HG03064 (cell line): Measurements from ENCODE around the gene DCTN3.

Source experiments
- ATAC-seq: cut with Tn5 transposase; IDR thresholded peaks from one replicate; pipeline ENCODE4 v1.9.1; 2021; ENCODE audit warnings: low read depth; ENCODE audit not compliant: unreplicated experiment

The DCTN3 gene

DNA sequence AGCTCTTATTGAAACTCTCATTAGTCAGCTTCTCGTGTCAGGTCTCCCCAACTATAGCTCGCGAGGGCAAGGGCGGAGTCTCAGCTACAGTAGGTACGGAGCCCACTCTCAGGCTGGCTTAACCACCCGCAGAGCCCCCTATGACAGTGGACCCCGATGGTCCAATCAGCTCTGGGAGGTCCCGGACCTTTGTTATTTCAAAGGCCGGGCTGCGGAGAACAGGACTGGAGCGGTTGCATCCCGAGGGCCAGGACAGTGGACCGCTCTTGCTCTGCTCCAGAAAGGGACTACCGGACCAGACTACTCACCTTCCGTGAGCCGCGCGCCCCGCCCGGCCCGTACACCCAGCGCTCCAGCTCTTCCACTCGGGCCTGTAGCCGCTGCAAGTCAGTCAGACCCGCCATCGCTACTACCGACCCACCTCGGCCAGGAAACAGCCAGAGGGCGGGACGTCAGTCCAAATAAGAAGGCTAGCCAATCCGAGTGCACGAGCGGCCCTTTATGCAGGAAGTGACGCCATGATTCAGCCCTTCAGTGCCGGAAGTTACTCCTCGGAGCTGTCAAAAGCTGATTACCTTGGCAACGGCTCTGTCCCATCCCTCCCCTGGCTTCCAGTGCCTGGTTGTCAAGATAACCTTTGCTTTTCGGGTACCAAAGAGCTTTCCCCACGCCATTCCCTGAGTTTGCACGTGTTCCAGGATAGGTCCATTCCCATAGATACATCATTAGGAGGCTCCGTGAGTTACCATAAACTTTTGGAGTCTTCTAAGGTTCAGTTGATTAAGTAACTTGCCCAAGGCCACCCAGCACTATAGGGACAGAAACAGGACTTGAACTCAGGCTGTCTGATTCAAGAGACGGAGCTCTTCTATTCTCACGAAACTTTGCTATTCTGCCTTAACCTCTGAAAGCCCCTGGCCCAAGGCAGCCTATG, at the start of gene DCTN3:
TSS of gene DCTN3 (minus strand) at position 435 of the 934 bp plus-strand sequence. CDS start at position 404, 31 bp downstream.
- peak; percentile 91 for ATAC-seq

DNA sequence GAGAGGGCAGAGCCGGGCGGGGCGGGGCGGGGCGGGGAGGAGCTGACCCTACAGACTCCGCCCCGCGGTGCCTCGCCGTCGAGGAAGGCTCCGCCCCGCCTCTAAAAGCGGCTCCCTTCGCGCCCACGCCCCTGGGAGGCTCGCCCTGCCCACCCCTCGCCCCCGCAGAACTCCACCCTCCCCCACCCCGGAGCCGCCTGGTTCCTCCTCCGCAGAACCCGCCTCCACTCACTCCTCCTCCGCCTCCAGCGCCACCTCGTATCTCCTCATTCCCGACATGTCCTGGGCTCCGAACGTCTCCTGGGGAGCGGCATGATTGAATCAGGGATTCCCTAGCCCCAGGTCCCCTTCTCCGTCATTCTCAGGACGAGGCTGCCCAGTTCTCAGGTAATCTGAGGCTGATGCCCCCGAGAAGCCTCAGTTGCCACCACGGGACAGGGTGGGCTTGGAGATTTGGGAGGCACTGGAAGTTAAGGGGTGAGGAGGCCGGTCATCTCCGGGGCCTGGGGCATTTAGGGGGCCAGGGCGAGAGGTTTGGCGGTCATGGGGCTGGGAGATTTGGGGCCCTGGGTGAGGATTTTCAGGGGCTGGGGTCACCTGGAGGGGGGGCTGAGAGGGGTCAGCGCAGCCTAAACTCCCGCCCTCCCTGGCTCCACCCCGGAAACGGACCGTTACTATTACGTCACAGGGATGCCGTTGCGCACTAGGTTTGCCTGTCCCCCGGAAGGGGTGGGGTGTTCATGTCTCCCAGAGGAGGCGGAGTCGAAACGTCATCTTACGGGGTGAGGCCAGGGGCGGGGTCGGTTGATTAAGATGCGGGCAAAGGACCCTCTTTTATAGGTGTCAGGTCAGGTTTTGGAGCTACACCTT, 45.3 kb upstream of the DCTN3 start:
- ATAC-seq: no peak

DNA sequence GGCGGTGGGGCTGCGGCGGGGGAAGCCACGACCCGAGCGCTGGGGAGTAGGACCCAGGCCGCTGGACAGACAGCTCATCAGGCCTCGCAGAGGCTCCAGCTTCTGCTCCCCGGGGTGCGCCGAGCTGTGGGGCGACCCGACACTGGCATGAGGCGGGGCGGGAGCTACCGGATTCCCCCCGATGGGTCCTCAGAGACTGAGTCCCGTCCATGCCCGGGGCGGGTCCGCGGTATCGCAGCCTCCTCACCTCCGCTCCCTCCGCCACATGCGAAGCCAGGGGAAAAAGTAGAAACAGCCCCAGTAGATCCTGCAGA, 44.7 kb upstream of the DCTN3 start:
- ATAC-seq: no peak

GRCh38 chr9:34664281-34665066, 44.2 kb upstream of the DCTN3 start:
- ATAC-seq: peak; percentile 61

- no peak for ATAC-seq
Observed at GRCh38 chr9:34663303-34663605, 43.0 kb upstream of the DCTN3 start.

DNA sequence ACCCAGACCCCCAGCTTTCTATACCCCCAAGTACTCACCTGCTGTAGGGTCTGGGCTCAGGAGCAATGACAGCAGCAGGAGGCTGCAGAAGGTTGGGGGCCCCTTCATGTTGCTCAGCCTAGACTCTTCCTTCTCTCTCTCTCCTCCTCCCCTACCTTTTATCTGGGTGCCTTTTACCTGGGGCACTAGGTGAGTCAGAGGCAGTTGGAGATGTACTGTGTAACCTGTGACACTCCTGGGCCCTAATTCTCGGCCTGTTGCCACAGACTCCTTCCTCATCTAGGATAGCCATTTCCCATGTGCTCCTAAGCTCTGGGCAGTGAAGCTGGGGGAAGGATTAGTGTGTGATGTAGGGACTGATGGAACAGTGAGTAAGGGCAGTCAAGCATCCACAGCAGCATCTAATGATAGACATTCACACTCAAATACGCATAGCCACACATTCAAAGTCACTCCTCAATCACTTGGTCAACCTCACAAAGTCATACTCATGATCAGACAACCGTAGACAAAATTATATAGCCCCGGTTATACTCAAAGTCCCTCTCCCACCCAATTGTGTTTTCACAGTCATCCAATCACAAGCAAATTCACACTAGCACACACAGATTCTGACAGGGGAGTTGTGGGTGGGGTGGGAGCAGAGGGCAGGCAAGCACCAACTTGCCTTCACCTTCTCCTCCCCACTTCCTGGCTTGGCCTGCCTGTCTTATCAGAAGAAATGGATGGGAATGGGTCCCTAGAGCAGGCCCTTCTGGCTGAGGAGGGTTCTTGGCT, 42.4 kb upstream of the DCTN3 start, which contains the start of gene CCL27:
TSS of gene CCL27 (minus strand) at position 132 of the 777 bp plus-strand sequence. CDS start at position 108, 24 bp downstream.
- no peak for ATAC-seq

DNA sequence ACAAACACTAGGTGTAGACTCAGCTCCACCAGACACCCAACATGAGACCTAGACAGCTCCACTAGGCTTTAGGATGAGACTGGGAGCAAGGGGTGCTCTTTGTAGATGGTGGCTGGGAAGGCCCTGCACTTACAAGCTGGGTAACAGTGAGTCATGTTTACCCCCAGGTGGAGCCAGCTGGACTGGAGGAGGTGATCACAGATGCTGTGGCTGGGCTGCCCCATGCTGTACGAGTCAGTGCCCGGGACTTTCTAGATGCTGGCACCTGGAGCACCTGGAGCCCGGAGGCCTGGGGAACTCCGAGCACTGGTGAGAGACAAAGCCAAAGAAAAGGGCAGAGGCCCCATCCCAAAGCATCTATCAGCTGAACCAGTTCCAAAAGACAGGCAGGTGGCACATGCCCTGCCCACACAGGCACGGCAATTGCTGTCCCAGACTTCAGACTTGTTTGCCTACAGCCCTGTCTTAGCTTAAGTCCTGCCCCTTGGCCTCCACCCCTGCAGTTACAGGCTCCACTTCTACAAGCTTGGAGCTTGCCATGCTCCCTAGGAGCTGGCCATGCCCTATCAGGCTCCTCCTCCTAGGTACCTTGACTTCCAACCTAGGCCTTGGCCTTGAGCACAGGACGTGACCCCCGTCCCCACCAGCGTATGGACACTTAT, 39.4 kb upstream of the DCTN3 start:
- no peak for ATAC-seq

DNA sequence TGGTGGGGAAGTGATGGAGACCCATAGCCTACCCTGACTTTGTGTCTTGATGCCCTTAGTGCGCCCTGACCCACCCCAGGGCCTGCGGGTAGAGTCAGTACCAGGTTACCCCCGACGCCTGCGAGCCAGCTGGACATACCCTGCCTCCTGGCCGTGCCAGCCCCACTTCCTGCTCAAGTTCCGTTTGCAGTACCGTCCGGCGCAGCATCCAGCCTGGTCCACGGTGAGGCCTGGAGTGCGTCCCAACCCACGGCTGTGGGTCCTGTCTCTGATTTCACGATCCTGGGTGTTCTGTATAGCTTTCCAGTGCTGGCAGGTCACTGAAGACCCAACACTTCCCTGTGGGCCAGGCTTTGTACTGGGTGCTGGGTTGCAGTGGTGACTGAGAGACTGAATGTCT, 38.2 kb upstream of the DCTN3 start:
- ATAC-seq: no peak

DNA sequence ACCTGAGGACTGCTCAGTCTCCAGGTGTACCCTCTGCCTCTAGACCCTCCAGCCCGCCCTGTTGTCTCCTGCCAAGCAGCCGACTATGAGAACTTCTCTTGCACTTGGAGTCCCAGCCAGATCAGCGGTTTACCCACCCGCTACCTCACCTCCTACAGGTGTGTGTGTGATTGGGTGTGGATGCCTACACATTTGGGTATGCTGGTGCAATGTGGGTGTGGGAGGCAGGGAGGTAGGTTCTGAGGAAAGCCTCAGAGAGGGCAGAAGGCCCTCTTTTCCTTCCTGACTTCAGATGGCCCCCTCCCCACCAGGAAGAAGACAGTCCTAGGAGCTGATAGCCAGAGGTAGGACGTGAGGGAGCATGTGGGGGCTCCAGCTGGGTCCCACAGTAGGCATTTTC, 36.7 kb upstream of the DCTN3 start:
- ATAC-seq: no peak

GRCh38 chr9:34655394-34655793, 35.1 kb upstream of the DCTN3 start:
- no peak for ATAC-seq

DNA sequence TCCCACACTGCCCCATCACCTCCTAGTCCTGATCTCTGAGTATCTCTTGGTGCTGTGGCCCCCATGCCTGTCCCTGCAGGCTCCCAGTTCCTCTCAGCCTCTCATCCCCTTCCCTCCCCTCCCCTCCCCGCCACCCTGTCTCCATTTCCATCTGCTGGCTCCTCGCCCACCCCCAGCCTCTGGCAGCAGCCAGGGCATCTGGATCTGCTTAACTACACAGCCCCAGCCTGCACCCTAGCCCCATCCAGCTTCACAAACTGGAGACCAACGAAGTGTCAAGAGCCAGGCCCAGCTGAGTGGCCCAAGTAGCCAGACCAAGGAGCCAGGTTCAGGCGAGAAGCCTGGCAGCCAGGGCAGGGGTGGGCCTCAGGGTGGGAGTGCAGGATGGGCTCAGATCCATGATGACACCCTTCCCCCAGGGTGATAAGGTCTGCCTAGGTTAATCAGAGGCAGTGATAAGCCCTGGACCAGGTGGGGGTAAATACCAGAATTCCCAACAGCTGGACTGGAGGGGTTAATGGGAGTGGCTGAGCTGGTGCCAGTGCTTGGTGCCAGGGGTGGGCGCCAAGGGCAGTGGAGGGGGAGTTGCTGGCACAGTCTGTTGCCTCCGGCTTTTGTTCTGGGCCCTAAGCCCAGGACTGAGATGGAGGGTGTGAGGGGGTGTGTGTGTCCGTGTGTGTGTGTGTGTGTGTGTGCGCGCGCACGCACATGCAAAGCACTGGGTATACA, 34.2 kb upstream of the DCTN3 start:
- ATAC-seq: no peak

DNA sequence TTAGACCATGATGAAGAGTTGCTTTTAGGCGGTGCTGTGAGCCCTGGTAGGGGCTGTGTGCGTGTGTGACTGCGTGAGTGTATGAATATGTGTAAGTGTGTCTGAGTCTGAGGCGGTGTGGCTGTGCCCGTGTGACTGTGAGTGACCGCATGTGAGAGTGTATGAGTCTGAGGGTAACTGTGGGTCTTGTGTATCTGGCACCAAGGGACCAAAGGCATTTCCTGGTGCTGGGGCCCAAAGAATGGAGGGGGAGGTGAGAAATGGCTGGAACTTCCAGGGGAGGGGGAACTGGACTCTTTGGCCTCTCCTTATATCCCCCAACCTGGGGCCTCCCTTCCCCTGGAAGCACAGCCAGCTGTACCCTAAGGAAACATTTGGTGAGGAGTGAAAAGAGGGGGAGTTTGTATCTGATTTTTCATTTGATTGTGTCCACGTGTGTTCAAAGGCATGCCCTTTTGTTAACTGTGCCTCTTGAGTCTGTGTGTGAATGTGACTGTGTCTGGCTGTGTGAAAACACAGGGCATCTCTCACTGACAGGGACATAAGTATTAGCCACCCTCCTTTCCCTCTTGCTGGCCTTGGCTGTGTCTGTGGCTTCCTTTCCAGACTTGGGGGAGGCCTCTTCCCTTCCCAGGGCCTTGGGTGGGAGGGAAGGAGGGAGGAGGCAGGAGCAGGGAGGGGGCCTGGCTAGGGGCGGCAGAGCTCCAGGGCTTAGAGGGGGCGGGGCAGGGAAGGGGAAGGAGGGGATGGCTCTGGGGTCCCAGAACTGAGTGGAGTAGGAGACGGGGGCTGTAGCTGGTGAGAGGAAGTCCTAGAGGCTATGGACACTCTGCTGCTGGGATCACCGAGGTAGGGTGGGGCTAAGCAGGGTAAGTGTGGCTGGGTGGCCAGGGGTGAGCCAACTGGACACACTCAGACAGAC, 33.1 kb upstream of the DCTN3 start:
- no peak for ATAC-seq

DNA sequence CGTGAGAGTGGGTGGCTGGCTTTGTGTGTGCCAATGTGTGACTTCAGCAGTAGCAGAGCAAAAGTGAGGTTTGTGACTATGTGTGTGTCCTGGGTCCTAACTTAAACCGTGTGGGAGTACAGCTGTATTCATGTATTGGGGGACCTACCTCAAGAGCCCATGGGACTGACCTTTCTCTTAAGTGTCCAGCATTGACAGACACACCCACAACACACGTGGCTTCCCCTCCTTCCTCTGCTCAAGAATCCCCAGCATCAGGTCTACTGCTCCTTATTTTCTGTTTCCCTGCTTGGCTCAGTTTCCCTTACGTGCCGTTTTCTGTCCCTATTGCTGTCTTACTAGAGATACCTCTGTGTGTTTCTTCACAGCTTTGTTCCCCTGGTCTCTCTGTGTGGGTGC, 32.3 kb upstream of the DCTN3 start:
- ATAC-seq: no peak

GRCh38 chr9:34651876-34652601, 31.7 kb upstream of the DCTN3 start, which contains the start of gene IL11RA:
Gene IL11RA (plus strand): TSS chr9:34652185. CDS start chr9:34655218, 3,033 bp downstream.
- no peak for ATAC-seq

DNA sequence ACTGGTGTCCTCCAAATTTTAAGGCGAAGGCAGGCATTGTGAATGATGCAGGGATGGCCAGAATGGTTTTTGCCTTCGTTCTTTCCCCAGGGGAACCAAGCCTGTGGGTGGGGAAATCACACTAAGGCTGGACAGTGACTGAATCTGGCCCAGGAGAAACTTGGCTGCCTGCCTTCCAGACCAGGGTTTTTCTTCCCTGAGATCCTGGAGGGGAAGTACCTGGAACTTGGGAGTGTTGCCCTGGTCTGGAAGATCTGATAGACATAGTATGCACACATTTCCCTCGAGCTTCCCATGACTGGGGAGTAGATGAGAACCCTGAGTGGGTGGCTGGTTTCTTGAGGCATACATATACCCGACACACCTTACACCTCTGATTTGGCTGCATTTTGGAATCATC, 31.0 kb upstream of the DCTN3 start:
- no peak for ATAC-seq

GRCh38 chr9:34650816-34651215, 30.5 kb upstream of the DCTN3 start:
- ATAC-seq: no peak

DNA sequence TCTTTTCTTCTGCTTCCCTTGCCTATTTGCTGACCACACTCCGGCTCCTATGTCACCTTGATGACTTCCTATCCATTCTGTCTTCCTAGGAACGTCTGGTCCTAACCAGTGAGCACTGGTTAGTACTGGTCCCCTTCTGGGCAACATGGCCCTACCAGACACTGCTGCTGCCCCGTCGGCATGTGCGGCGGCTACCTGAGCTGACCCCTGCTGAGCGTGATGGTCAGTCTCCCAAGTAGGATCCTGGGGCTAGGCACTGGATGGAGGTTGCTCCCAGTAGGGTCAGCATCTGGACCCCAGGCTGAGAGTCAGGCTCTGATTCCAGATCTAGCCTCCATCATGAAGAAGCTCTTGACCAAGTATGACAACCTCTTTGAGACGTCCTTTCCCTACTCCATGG, 28.4 kb upstream of the DCTN3 start:
- ATAC-seq: no peak
